Progenitor cell of endocrine pancreas (in vitro differentiated cells): ENCODE measurements around the gene APOB. TPM values are rescaled to one million over a fixed set of nuclear protein-coding genes. Genes with fewer than 3 reads are reported as not detected.

Source experiments
- DNase-seq: peaks from one replicate; pipeline ENCODE4 v3.0.0; 2021; ENCODE audit warnings: low spot score; ENCODE audit not compliant: unreplicated experiment
- H3K27ac Mint-ChIP-seq: 2 replicates; pipeline ENCODE4 v1.8.0; 2021; ENCODE audit warnings: mild to moderate bottlenecking, moderate library complexity, mixed read lengths
- H3K27me3 Mint-ChIP-seq: 2 replicates; pipeline ENCODE4 v1.8.0; 2021; ENCODE audit warnings: mixed read lengths
- H3K36me3 Mint-ChIP-seq: 2 replicates; pipeline ENCODE4 v1.8.0; 2022; ENCODE audit warnings: mixed read lengths; ENCODE audit not compliant: insufficient read depth
- H3K4me1 Mint-ChIP-seq: 2 replicates; pipeline ENCODE4 v1.8.0; 2021; ENCODE audit warnings: low read depth, mixed read lengths
- H3K4me3 Mint-ChIP-seq: 2 replicates; pipeline ENCODE4 v1.8.0; 2021; ENCODE audit warnings: low read depth, mild to moderate bottlenecking, moderate library complexity, mixed read lengths
- H3K9me3 Mint-ChIP-seq: 2 replicates; pipeline ENCODE4 v1.8.0; 2021; ENCODE audit warnings: low read depth, mixed read lengths
- CTCF ChIP-seq: fragments of 200-600 bp; sonication (generic); IDR thresholded peaks from one replicate; pipeline ENCODE4 v1.5.0; 2021; ENCODE audit warnings: antibody characterized with exemption, mild to moderate bottlenecking; ENCODE audit not compliant: unreplicated experiment
- total RNA-seq: library from RNA; stranded (reverse); gene quantifications from 2 replicates; pipeline ENCODE4 v1.2.1, GENCODE V29; 2021

The APOB gene
- total RNA-seq, 1 donor from 2014 or later, result 15.6 TPM

DNA sequence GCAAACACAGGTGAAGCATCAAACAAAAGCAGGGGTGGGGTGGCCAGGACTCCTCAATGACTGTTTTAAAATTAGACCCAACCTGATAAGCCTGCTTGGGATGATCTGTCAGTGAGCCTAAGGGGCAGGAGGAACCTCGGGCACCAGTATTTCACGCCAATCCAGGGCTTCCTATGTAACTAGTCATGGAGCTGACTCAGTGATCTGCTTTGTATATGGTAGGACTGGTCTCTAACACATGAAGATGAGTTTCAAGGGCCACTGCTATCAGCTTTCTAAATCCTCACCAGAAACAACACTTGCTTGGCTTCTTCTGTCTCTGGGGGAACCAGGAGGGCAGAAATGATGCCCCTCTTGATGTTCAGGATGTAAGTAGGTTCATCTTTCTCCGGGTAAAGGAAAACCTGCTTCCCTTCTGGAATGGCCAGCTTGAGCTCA lies 6.2 kb downstream of the APOB start:
- Mint-ChIP-seq H3K9me3 (no peaks in the 10 kb centered on the region), H3K27me3 (peaks cover 5% of the 10 kb centered on the region), H3K36me3 (peaks cover 17% of the 10 kb centered on the region), H3K4me3 (no peak overlapping the region), H3K4me1 (peaks cover 10% of the 10 kb centered on the region), H3K27ac (no peak overlapping the region)
- no peak for DNase-seq
- no peak for TF ChIP-seq CTCF

- Mint-ChIP-seq H3K4me3 (no peak overlapping the region), H3K27ac (peak overlapping the region; percentile 23), H3K27me3 (peaks cover 4% of the 10 kb centered on the region), H3K4me1 (peaks cover 4% of the 10 kb centered on the region), H3K36me3 (peaks cover 17% of the 10 kb centered on the region), H3K9me3 (no peaks in the 10 kb centered on the region)
- TF ChIP-seq CTCF, result no peak
- no peak for DNase-seq
Measured at GRCh38 chr2:21036708-21037670, 6.9 kb downstream of the APOB start.

DNA sequence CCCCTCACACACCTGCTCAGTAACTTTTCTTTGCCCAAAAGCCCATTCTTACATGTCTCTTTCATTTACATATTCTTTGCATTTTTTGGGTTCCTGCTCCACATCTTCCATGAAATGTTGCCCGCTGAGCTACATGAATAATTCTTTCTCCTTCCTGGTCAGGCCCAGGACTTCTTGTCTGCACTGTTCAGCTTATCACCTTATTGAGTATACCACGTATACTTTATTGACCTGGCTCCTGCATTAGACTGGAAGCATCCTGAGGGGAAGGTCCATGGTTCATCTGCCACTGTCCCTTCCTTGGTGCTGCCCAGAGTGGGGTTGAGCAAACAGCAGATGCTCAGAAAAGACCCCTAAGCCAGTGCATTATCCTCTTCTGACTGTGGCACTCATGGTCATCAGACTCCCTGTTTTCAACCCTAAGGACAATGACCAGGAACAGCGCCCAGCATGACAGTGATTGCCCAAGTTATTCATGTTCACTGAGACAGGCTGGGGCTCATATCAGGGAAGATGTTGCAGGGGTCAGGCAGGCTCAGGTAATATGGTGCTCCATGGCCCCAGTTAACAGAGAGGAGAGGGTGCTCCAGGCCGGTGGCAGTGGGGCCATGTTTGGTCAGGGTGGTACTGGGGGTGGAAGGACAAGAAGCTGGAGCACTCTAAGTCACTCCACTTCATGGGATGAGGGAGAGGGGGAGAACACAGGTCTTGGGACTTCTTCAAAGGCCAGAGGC lies 7.7 kb downstream of the APOB start:
- Mint-ChIP-seq H3K27me3 (no peaks in the 10 kb centered on the region), H3K9me3 (no peaks in the 10 kb centered on the region), H3K4me1 (no peaks in the 10 kb centered on the region), H3K36me3 (peaks cover 18% of the 10 kb centered on the region), H3K4me3 (no peak overlapping the region), H3K27ac (no peak overlapping the region)
- no peak for TF ChIP-seq CTCF
- no peak for DNase-seq

GRCh38 chr2:21035282-21035973 lies 8.4 kb downstream of the APOB start:
- no peaks in the 10 kb centered on the region for H3K4me1 Mint-ChIP-seq
- peaks cover 23% of the 10 kb centered on the region for H3K36me3 Mint-ChIP-seq
- H3K4me3 Mint-ChIP-seq, result no peak overlapping the region
- H3K27me3 Mint-ChIP-seq, result no peaks in the 10 kb centered on the region
- TF ChIP-seq CTCF, result no peak
- H3K27ac Mint-ChIP-seq, result no peak overlapping the region
- H3K9me3 Mint-ChIP-seq, result no peaks in the 10 kb centered on the region
- DNase-seq, result no peak

DNA sequence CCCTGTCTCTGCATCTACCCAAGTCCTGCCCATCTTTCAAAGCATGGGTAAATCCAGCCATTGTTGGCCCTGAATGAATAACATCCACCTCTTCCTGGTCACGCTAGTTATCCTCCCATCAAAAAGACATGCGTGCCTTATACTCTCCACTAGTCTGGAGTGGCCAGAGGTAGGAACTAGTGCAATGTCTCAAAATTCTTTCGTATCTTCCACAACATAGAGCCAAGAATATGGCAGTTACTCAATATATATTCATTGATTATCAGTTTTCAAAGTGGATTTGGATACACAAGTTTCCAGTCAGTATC lies 8.9 kb downstream of the APOB start:
- H3K36me3 Mint-ChIP-seq, result peaks cover 25% of the 10 kb centered on the region
- no peak for DNase-seq
- no peaks in the 10 kb centered on the region for H3K9me3 Mint-ChIP-seq
- TF ChIP-seq CTCF, result no peak
- no peaks in the 10 kb centered on the region for H3K4me1 Mint-ChIP-seq
- no peak overlapping the region for H3K4me3 Mint-ChIP-seq
- no peaks in the 10 kb centered on the region for H3K27me3 Mint-ChIP-seq
- H3K27ac Mint-ChIP-seq, result no peak overlapping the region
